H1 (cell line): ENCODE results near the gene FLNC. TPM values are rescaled to one million over a fixed set of nuclear protein-coding genes. Genes with fewer than 3 reads are reported as not detected.

ENCODE experiments used
- CTCF ChIA-PET: fragments of 300-600 bp; sonication (Branson Sonifier 250); formaldehyde crosslinking; loops from one replicate; lab custom pipeline; 2021; ENCODE audit not compliant: partially characterized antibody; lab: Charles Lee
- POLR2A ChIA-PET: fragments of 300-600 bp; sonication (Branson Sonifier 250); formaldehyde crosslinking; loops from one replicate; lab custom pipeline; 2021; ENCODE audit warnings: inconsistent platforms; ENCODE audit not compliant: partially characterized antibody; lab: Charles Lee
- DNase-seq, 2 experiments: peaks; one replicate each; pipeline versions ENCODE4 v3.0.0 to v3.0.0-alpha.2; 2010 to 2022; ENCODE audit warnings: low spot score in 2 of 2, low read depth in 1 of 2, mixed read lengths in 1 of 2
- FAIRE-seq: peaks from 2 replicates; lab custom pipeline; 2011; peaks lifted over from hg19 to GRCh38; lab: Jason Lieb, UNC
- H2AFZ ChIP-seq: 2 replicates; pipeline ENCODE4 v1.8.1; 2012; ENCODE audit warnings: low read length, inconsistent platforms
- H2AK5ac ChIP-seq: 2 replicates; pipeline ENCODE4 v1.6.1; 2013; ENCODE audit warnings: low read depth, low read length
- H2BK120ac ChIP-seq: replicated peaks from 2 replicates; pipeline ENCODE3; 2013; ENCODE audit warnings: low read depth, low read length, inconsistent platforms
- H2BK12ac ChIP-seq: 2 replicates; pipeline ENCODE4 v1.6.1; 2013; ENCODE audit warnings: low read depth, low read length
- H2BK15ac ChIP-seq: 2 replicates; pipeline ENCODE4 v1.6.1; 2013; ENCODE audit warnings: low read length
- H2BK20ac ChIP-seq: 2 replicates; pipeline ENCODE4 v1.6.1; 2013; ENCODE audit warnings: low read length
- H2BK5ac ChIP-seq: 2 replicates; pipeline ENCODE4 v1.6.1; 2013; ENCODE audit warnings: low read depth, low read length
- H3K14ac ChIP-seq: 2 replicates; pipeline ENCODE4 v1.6.1; 2013; ENCODE audit warnings: inconsistent platforms; ENCODE audit not compliant: insufficient read length
- H3K18ac ChIP-seq: 2 replicates; pipeline ENCODE4 v1.6.1; 2013; ENCODE audit warnings: low read length; ENCODE audit errors: extremely low read depth
- H3K23ac ChIP-seq: 2 replicates; pipeline ENCODE4 v1.6.1; 2013; ENCODE audit warnings: inconsistent platforms; ENCODE audit not compliant: insufficient read length
- H3K23me2 ChIP-seq: 2 replicates; pipeline ENCODE4 v1.6.1; 2013; ENCODE audit warnings: low read depth, low read length
- H3K27ac ChIP-seq: 2 replicates; pipeline ENCODE4 v1.6.1; 2011; ENCODE audit warnings: low read depth, low read length, inconsistent platforms
- H3K27me3 ChIP-seq, 4 experiments: replicated peaks in 1 of 4; 1 replicate in 1 of 4; 2 replicates in 3 of 4; pipeline versions ENCODE4 v1.6.1 to v1.8.1; 2011 to 2013; ENCODE audit warnings: low read length in 3 of 4, mild to moderate bottlenecking in 3 of 4, inconsistent platforms in 2 of 4, mixed read lengths in 2 of 4, moderate library complexity in 1 of 4; ENCODE audit not compliant: control insufficient read depth in 3 of 4, insufficient read depth in 3 of 4; ENCODE audit errors: extremely low read depth in 1 of 4
- H3K36me3 ChIP-seq, 4 experiments: 2 replicates each; pipeline versions ENCODE4 v1.6.1 to v1.8.1; 2011 to 2013; ENCODE audit warnings: mild to moderate bottlenecking in 4 of 4, low read length in 3 of 4, moderate library complexity in 2 of 4, control low read depth in 1 of 4, inconsistent platforms in 1 of 4; ENCODE audit not compliant: insufficient read depth in 4 of 4, control insufficient read depth in 2 of 4
- H3K4ac ChIP-seq: replicated peaks from 2 replicates; pipeline ENCODE3; 2013; ENCODE audit warnings: low read length, low read depth, mixed read lengths, inconsistent platforms; ENCODE audit not compliant: insufficient read length
- H3K4me1 ChIP-seq, 4 experiments: replicated peaks in 1 of 4; 1 replicate in 1 of 4; 2 replicates in 3 of 4; pipeline versions ENCODE4 v1.6.1 to v1.8.1; 2011 to 2013; ENCODE audit warnings: low read length in 3 of 4, inconsistent platforms in 2 of 4, mixed read lengths in 1 of 4; ENCODE audit not compliant: insufficient read depth in 4 of 4, control insufficient read depth in 3 of 4
- H3K4me2 ChIP-seq, 2 experiments: 2 replicates each; pipeline versions ENCODE4 v1.6.1 to v1.8.1; 2011 to 2013; ENCODE audit warnings: low read depth in 2 of 2, low read length in 2 of 2, control low read depth in 1 of 2, inconsistent platforms in 1 of 2, mild to moderate bottlenecking in 1 of 2; ENCODE audit not compliant: insufficient read depth in 1 of 2
- H3K4me3 ChIP-seq, 4 experiments: fragments of 200-600, 300-600 bp in 1 of 4; sonication (generic), shearing (Covaris generic), sonication (Bioruptor Twin) in 1 of 4; 2 replicates each; pipeline versions ENCODE4 v1.5.1 to v1.8.1; 2011 to 2016; ENCODE audit warnings: low read length in 4 of 4, low read depth in 3 of 4, control low read depth in 2 of 4, inconsistent platforms in 2 of 4, mild to moderate bottlenecking in 2 of 4, mixed read lengths in 1 of 4, moderate library complexity in 1 of 4; ENCODE audit not compliant: insufficient read depth in 2 of 4; ENCODE audit errors: extremely low read depth in 1 of 4
- H3K56ac ChIP-seq: replicated peaks from 2 replicates; pipeline ENCODE3; 2013; ENCODE audit warnings: low read depth, mild to moderate bottlenecking, mixed read lengths, low read length, inconsistent platforms; ENCODE audit not compliant: insufficient read length
- H3K79me1 ChIP-seq: 2 replicates; pipeline ENCODE4 v1.6.1; 2013; ENCODE audit warnings: low read depth, low read length, control low read depth
- H3K79me2 ChIP-seq, 2 experiments: 2 replicates each; pipeline versions ENCODE4 v1.6.1 to v1.8.1; 2012 to 2013; ENCODE audit warnings: low read length in 2 of 2, mild to moderate bottlenecking in 2 of 2, inconsistent platforms in 1 of 2; ENCODE audit not compliant: insufficient read depth in 2 of 2, control insufficient read depth in 1 of 2
- H3K9ac ChIP-seq, 4 experiments: replicated peaks in 1 of 4; 1 replicate in 1 of 4; 2 replicates in 3 of 4; pipeline versions ENCODE4 v1.6.1 to v1.8.1; 2011 to 2013; ENCODE audit warnings: low read depth in 3 of 4, low read length in 3 of 4, control low read depth in 2 of 4, mild to moderate bottlenecking in 2 of 4, moderate library complexity in 2 of 4, inconsistent platforms in 1 of 4; ENCODE audit errors: extremely low read depth in 1 of 4
- H3K9me3 ChIP-seq, 2 experiments: 2 replicates each; pipeline versions ENCODE4 v1.6.1 to v1.8.1; 2012 to 2013; ENCODE audit warnings: mild to moderate bottlenecking in 2 of 2, moderate library complexity in 2 of 2, control low read depth in 1 of 2, inconsistent platforms in 1 of 2, low read depth in 1 of 2, low read length in 1 of 2, mixed read lengths in 1 of 2; ENCODE audit not compliant: insufficient read depth in 2 of 2
- H4K20me1 ChIP-seq, 2 experiments: replicated peaks in 1 of 2; 2 replicates each; pipeline versions ENCODE3 to v1.8.1; 2011 to 2013; ENCODE audit warnings: inconsistent platforms in 2 of 2, low read length in 2 of 2, mild to moderate bottlenecking in 1 of 2; ENCODE audit not compliant: insufficient read depth in 2 of 2, control insufficient read depth in 1 of 2
- H4K5ac ChIP-seq: 2 replicates; pipeline ENCODE4 v1.6.1; 2013; ENCODE audit warnings: low read length, low read depth, mixed read lengths, inconsistent platforms; ENCODE audit not compliant: insufficient read length
- H4K8ac ChIP-seq: 2 replicates; pipeline ENCODE4 v1.8.0; 2013; ENCODE audit warnings: mild to moderate bottlenecking, moderate library complexity, low read length, inconsistent platforms; ENCODE audit not compliant: insufficient read depth; ENCODE audit errors: extremely low read depth
- H4K91ac ChIP-seq: replicated peaks from 2 replicates; pipeline ENCODE3; 2013; ENCODE audit warnings: low read length, mixed read lengths, inconsistent platforms; ENCODE audit not compliant: insufficient read length
- WGBS, 2 experiments: shearing (Covaris generic) in 1 of 2; methylation state at CpG; one replicate each; pipeline versions ENCODE4 v1.1.6 to v1.1.7; 2013 to 2015; ENCODE audit warnings: low lambda C conversion rate in 2 of 2, mixed read lengths in 2 of 2, inconsistent platforms in 1 of 2, low coverage in 1 of 2, missing lambda C conversion rate in 1 of 2; ENCODE audit not compliant: insufficient replicate concordance in 2 of 2, insufficient coverage in 1 of 2, insufficient read length in 1 of 2; ENCODE audit errors: extremely low coverage in 1 of 2, missing lambda C conversion rate in 1 of 2; 5-methylcytosine and 5-hydroxymethylcytosine counted together
- polyA plus RNA-seq, 7 experiments: library from polyadenylated mRNA; depleted of rRNA in 3 of 7; stranded (reverse) in 5 of 7; unstranded in 2 of 7; fragments of >200 nt in 5 of 7; fragments of 200-250 nt in 2 of 7; gene quantifications; 1 replicate in 5 of 7; 2 replicates in 1 of 7; 4 replicates in 1 of 7; pipeline versions ENCODE4 v1.2.1 to v1.2.3, GENCODE V29; 2011 to 2013; ENCODE audit warnings: missing spikeins in 2 of 7, mixed read lengths in 2 of 7
- total RNA-seq: library from RNA; stranded (reverse); fragmentation: NEBNext Ultra II Directional; extraction: Animal tissue kit (Norgen Biotek cat#: 25700); gene quantifications from 2 replicates; pipeline ENCODE4 v1.2.1, GENCODE V29; 2021

FLNC gene
- total and polyA plus RNA-seq, 2 of the 8 experiments (the other 6 are each of a cell fraction or from before 2014, with no cell fraction given), result 1.9 to 10.7 TPM

DNA sequence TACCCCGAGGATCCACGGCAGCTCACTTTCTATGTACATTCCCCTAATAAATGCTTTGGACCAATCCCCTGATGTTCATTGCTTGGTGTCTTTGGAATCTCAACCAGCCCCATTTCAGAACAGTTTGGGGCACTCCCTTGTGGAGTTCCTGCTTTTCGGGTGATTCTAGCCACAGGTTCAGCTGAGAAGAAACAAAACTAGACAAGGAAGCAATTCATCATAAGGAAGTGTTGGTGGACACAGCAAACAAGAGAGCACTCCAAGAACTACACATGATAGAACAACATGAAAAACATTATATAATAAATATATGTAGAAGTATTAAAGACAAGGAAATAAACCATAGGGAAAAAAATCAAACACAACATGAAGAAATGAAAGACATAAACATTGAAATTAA, 44.5 kb upstream of the FLNC start:
- POLR2A ChIA-PET, result interaction anchor here (1.4 to 1.7 kb wide), 2 partner anchors 10 to 26 kb away, joined by 3 read pairs; no protein-coding TSS in a partner anchor
- H3K23me2 ChIP-seq, result peaks cover 8% of the 10 kb centered on the region
- peaks cover 0 to 5% (median 1%) of the 10 kb centered on the region in 4 experiments; a peak in 4 of 7 replicates for H3K4me1 ChIP-seq
- no peak overlapping the region for H4K91ac ChIP-seq
- no peak overlapping the region for H2BK120ac ChIP-seq
- no peaks in the 10 kb centered on the region for H3K36me3 ChIP-seq
- no peak overlapping the region for H2AFZ ChIP-seq
- H3K79me1 ChIP-seq, result no peaks in the 10 kb centered on the region
- H3K27ac ChIP-seq, result no peak overlapping the region
- H2AK5ac ChIP-seq, result no peak overlapping the region
- H3K56ac ChIP-seq, result no peak overlapping the region
- H4K20me1 ChIP-seq, result no peaks in the 10 kb centered on the region
- no peak overlapping the region for H3K9ac ChIP-seq
- FAIRE-seq (no peak), DNase-seq (no peak)
- no peak overlapping the region for H3K4me3 ChIP-seq
- H2BK20ac ChIP-seq, result no peak overlapping the region
- no peak overlapping the region for H2BK15ac ChIP-seq
- H3K79me2 ChIP-seq, result no peaks in the 10 kb centered on the region
- H2BK5ac ChIP-seq, result no peak overlapping the region
- H3K9me3 ChIP-seq, result no peaks in the 10 kb centered on the region
- H3K14ac ChIP-seq, result no peak overlapping the region
- no peak overlapping the region for H2BK12ac ChIP-seq
- WGBS, 2 experiments, result 94% methylated on average over 3 of the region's 3 CpGs; no CpG with 5 or more reads in 1 of the 2 experiments
- no peak overlapping the region for H4K5ac ChIP-seq
- H3K23ac ChIP-seq, result no peak overlapping the region
- H3K4ac ChIP-seq, result no peak overlapping the region
- H3K27me3 ChIP-seq, result no peaks in the 10 kb centered on the region; a peak in 1 of 7 replicates
- no peak overlapping the region for H3K4me2 ChIP-seq
- CTCF ChIA-PET, result interaction anchor here (0.9 to 2.8 kb wide), 9 partner anchors 9 to 100 kb away, joined by 3 to 13 read pairs (median 4); no protein-coding TSS in a partner anchor
- no peak overlapping the region for H4K8ac ChIP-seq
- no peak overlapping the region for H3K18ac ChIP-seq
